Osteoblast (primary cell): ENCODE data around the gene NHLH2. TPM values are rescaled to one million over a fixed set of nuclear protein-coding genes. Genes with fewer than 3 reads are reported as not detected.

Experiments
- DNase-seq: peaks from one replicate; pipeline ENCODE4 v3.0.0; 2011; ENCODE audit warnings: low spot score, mixed read lengths; ENCODE audit not compliant: insufficient read length; ENCODE audit errors: missing footprints
- H2AFZ ChIP-seq: 2 replicates; pipeline ENCODE4 v1.6.0; 2011; ENCODE audit warnings: mild to moderate bottlenecking, low read length
- H3K27ac ChIP-seq: 2 replicates; pipeline ENCODE4 v1.5.1; 2011; ENCODE audit warnings: mild to moderate bottlenecking, low read depth, low read length, moderate library complexity
- H3K27me3 ChIP-seq: 2 replicates; pipeline ENCODE4 v1.6.0; 2012; ENCODE audit warnings: mild to moderate bottlenecking, control low read depth, inconsistent platforms, low read length, moderate library complexity; ENCODE audit not compliant: insufficient read depth
- H3K36me3 ChIP-seq: 2 replicates; pipeline ENCODE4 v1.5.1; 2011; ENCODE audit warnings: mild to moderate bottlenecking, low read length, control low read depth, moderate library complexity; ENCODE audit not compliant: insufficient read depth
- H3K4me1 ChIP-seq: 2 replicates; pipeline ENCODE4 v1.5.1; 2011; ENCODE audit warnings: mild to moderate bottlenecking, low read length, control low read depth, moderate library complexity; ENCODE audit not compliant: insufficient read depth
- H3K4me2 ChIP-seq: 2 replicates; pipeline ENCODE4 v1.6.0; 2011; ENCODE audit warnings: mild to moderate bottlenecking, low read length; ENCODE audit not compliant: insufficient read depth
- H3K4me3 ChIP-seq: fragments of 200-600 bp; sonication (generic); 3 replicates; pipeline ENCODE4 v1.5.1; 2012; ENCODE audit warnings: mild to moderate bottlenecking, low read length, inconsistent platforms; ENCODE audit not compliant: insufficient read depth
- H3K79me2 ChIP-seq: 2 replicates; pipeline ENCODE4 v1.6.0; 2012; ENCODE audit warnings: mild to moderate bottlenecking, low read length, control low read depth, inconsistent platforms; ENCODE audit not compliant: insufficient read depth
- H3K9me3 ChIP-seq: 2 replicates; pipeline ENCODE4 v1.5.1; 2011; ENCODE audit warnings: low read depth, low read length, control low read depth
- H4K20me1 ChIP-seq: 2 replicates; pipeline ENCODE4 v1.6.0; 2012; ENCODE audit warnings: mild to moderate bottlenecking, low read length, control low read depth; ENCODE audit not compliant: insufficient read depth
- total RNA-seq: library from RNA; depleted of rRNA; stranded (reverse); fragments of >200 nt; gene quantifications from 2 replicates; pipeline ENCODE4 v1.2.3, GENCODE V29; 2012
- TF ChIP-seq, protein P1 (sequence below): IDR thresholded peaks from 2 replicates; pipeline ENCODE4 v1.5.1; 2011; ENCODE audit warnings: mild to moderate bottlenecking, low read depth, low read length, moderate library complexity; ENCODE audit errors: extremely low read depth

NHLH2 gene
- total RNA-seq, 1 donor: not detected

GRCh38 chr1:115809847-115810246 lies 31.1 kb downstream of the NHLH2 start:
- Histone ChIP-seq H3K79me2 (no peaks in the 10 kb centered on the region), H3K4me3 (no peak overlapping the region), H3K27ac (no peak overlapping the region), H2AFZ (no peak overlapping the region), H3K4me1 (no peaks in the 10 kb centered on the region), H3K27me3 (peaks cover 14% of the 10 kb centered on the region), H4K20me1 (no peaks in the 10 kb centered on the region), H3K4me2 (no peak overlapping the region), H3K36me3 (no peaks in the 10 kb centered on the region), H3K9me3 (no peaks in the 10 kb centered on the region)
- DNase-seq: peak; percentile 21
- TF ChIP-seq, protein P1, sequence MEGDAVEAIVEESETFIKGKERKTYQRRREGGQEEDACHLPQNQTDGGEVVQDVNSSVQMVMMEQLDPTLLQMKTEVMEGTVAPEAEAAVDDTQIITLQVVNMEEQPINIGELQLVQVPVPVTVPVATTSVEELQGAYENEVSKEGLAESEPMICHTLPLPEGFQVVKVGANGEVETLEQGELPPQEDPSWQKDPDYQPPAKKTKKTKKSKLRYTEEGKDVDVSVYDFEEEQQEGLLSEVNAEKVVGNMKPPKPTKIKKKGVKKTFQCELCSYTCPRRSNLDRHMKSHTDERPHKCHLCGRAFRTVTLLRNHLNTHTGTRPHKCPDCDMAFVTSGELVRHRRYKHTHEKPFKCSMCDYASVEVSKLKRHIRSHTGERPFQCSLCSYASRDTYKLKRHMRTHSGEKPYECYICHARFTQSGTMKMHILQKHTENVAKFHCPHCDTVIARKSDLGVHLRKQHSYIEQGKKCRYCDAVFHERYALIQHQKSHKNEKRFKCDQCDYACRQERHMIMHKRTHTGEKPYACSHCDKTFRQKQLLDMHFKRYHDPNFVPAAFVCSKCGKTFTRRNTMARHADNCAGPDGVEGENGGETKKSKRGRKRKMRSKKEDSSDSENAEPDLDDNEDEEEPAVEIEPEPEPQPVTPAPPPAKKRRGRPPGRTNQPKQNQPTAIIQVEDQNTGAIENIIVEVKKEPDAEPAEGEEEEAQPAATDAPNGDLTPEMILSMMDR: no peak

- H3K9me3 ChIP-seq: no peaks in the 10 kb centered on the region
- no peak for DNase-seq
- peaks cover 14% of the 10 kb centered on the region for H3K27me3 ChIP-seq
- H2AFZ ChIP-seq: no peak overlapping the region
- no peak overlapping the region for H3K4me3 ChIP-seq
- H3K36me3 ChIP-seq: no peaks in the 10 kb centered on the region
- TF ChIP-seq, protein P1: no peak
- H3K4me2 ChIP-seq: no peak overlapping the region
- no peaks in the 10 kb centered on the region for H3K4me1 ChIP-seq
- no peaks in the 10 kb centered on the region for H4K20me1 ChIP-seq
- no peaks in the 10 kb centered on the region for H3K79me2 ChIP-seq
- no peak overlapping the region for H3K27ac ChIP-seq
These were observed 31.9 kb downstream of the NHLH2 start for GRCh38 chr1:115809076-115809475.

GRCh38 chr1:115807723-115808122 lies 33.2 kb downstream of the NHLH2 start:
- Histone ChIP-seq H3K4me3 (no peak overlapping the region), H3K27ac (no peak overlapping the region), H3K36me3 (no peaks in the 10 kb centered on the region), H4K20me1 (no peaks in the 10 kb centered on the region), H3K9me3 (no peaks in the 10 kb centered on the region), H3K79me2 (no peaks in the 10 kb centered on the region), H3K4me1 (no peaks in the 10 kb centered on the region), H3K4me2 (no peak overlapping the region), H2AFZ (no peak overlapping the region), H3K27me3 (peaks cover 8% of the 10 kb centered on the region)
- DNase-seq: no peak
- TF ChIP-seq, protein P1: peak; percentile 78

DNA sequence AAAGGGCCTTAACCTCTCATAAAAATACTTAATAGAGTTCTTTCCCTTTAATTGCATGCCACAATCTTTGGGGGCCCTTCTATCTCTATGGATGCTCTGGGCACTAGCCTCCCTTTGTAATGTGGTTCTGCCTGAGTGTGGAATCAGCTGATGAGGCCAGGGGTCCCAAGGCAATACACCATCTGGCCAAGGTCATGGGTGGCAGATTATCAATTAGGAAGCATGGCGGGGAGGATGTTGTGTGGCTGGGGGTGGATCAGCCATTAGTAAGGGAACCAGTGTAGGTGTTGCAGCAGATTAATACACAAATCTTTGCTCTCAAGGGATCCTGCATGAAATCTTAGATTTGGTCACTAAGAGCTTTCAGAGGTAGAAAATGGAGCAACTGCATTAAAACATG lies 35.3 kb downstream of the NHLH2 start:
- no peak overlapping the region for H3K27ac ChIP-seq
- H3K4me2 ChIP-seq: no peak overlapping the region
- DNase-seq: no peak
- H2AFZ ChIP-seq: no peak overlapping the region
- no peaks in the 10 kb centered on the region for H3K79me2 ChIP-seq
- no peaks in the 10 kb centered on the region for H4K20me1 ChIP-seq
- H3K4me3 ChIP-seq: no peak overlapping the region
- no peaks in the 10 kb centered on the region for H3K4me1 ChIP-seq
- H3K9me3 ChIP-seq: no peaks in the 10 kb centered on the region
- TF ChIP-seq, protein P1: no peak
- H3K27me3 ChIP-seq: peaks cover 8% of the 10 kb centered on the region
- no peaks in the 10 kb centered on the region for H3K36me3 ChIP-seq
